Stimulated activated CD4-positive, alpha-beta T cell treated with anti-CD3 and anti-CD28 coated beads, TNF-alpha, amount 100 ng/mL, for 4 hours (primary cell): ENCODE data around the gene CHID1.

ENCODE experiments used
- DNase-seq, 3 experiments: peaks; one replicate each; pipeline ENCODE4 v3.0.0-alpha.2; 2020; ENCODE audit warnings: low read depth in 3 of 3

CHID1 gene

DNA sequence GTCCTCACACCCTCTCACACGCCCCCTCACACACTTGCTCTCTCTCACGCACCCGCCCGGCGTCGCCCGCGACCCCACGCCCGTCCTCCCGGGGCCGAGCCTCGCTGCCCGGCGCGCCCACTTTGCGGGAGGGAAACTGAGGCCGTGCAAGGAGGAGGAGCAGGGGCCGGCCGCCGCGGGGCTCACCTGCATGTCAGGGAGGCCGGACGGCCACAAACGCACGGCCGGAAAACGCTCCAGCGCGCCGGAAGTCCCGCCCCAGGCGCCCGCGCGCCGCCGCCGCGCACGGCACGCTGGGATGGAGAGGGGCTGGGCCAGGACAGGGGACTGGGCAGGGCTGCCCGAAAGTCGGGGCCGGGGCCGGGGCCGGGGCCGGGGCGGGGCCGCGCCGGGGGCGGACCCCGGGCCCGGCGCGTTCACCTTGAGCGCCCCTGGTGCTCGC, at the start of gene CHID1:
Gene CHID1 (minus strand): TSS at position 222 of the 442 bp plus-strand sequence. CDS start 5,994 bp downstream, outside the sequence.
- DNase-seq: peak; percentile 64 to 83 (median 74)

DNA sequence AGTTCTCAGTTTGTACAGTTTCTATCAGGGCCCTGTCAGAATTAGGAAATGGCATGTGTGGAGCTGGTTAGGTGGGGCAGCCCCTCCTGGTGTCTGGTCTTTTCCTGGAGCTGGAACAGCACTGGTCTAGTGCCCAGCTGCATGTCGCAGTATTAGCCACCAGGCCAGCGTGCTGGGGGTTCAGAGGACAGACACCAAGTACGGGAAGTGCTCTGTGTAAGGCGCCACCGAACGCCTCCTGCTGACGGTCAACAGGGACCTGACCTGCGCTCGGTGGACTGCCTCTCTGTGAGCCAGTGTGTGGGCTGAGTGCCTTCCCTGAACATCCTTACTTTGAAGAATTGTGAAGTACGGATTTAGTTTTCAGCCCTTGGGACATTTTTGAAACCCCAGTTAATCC, 49.0 kb upstream of the CHID1 start:
- DNase-seq: no peak

DNA sequence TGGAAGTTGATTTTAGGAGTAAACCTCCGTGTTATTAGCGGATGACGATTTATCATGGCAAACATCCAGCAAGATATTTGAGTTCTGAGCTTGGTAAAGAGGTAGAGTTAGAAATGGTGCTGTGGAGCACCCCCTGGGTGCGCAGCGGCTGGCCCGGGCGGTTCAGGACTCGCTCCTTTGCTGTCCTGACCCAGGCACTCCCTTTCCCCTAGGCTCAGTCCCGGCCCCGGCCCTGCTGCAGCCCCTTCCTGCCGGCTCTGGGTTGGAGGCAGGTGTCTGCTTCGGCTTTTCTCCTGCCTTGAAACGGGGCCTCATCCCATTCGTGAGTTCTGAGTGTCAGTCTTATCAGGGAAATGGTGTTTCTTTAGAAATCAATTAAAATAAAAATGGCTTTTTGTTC, 48.4 kb upstream of the CHID1 start:
- no peak for DNase-seq

DNA sequence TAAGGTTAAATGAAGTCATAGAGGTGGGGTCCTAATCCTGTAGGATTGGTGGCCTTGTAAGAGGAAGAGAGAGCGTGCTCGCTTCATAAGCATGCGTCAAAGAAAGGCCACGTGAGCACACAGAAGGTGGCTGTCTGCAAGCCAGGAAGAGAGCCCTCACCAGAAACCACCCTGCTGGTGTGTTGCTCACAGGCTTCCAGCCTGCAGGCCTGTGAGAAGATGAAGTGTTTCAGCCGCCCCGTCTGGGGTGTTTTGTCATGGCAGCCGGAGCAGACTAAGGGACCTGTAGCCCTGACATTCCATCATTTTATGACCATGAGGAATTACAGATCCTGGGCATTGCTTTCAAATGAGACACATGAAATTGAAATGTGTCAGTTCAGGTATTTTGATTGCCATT, 47.5 kb upstream of the CHID1 start:
- DNase-seq: no peak

DNA sequence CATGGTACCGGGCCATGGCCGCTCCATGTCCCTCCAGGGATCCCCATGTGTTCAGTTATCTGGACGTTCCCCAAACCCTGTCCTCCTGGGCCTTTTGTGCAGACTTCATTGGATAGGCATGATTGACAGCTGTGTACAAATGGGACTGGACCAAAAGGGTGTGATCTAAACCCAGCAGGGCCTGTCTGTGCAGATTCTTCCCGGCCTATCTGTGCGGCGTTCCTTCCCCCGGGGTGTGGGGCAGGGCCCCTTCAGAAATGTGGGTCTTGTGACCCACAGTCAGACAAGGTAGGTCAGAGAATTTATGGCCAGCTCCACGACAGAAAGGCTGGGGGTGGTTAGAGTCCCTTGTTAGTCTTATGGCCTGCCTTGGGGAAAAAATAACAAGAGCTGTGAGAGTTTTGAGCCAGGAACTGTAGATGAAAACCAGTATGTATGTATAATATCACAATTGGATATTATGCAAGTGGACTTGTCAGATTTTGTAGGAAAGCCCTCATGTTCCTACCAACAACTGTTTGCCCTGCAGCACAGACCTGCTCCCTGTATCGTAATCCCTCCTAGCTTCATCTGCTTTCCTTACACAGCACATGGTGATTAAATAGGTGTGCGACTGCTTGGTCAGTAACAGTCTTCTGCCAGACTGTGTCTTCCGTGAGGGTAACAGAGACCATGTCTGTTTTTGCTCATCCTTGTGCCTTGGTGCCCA, 46.8 kb upstream of the CHID1 start:
- no peak for DNase-seq

DNA sequence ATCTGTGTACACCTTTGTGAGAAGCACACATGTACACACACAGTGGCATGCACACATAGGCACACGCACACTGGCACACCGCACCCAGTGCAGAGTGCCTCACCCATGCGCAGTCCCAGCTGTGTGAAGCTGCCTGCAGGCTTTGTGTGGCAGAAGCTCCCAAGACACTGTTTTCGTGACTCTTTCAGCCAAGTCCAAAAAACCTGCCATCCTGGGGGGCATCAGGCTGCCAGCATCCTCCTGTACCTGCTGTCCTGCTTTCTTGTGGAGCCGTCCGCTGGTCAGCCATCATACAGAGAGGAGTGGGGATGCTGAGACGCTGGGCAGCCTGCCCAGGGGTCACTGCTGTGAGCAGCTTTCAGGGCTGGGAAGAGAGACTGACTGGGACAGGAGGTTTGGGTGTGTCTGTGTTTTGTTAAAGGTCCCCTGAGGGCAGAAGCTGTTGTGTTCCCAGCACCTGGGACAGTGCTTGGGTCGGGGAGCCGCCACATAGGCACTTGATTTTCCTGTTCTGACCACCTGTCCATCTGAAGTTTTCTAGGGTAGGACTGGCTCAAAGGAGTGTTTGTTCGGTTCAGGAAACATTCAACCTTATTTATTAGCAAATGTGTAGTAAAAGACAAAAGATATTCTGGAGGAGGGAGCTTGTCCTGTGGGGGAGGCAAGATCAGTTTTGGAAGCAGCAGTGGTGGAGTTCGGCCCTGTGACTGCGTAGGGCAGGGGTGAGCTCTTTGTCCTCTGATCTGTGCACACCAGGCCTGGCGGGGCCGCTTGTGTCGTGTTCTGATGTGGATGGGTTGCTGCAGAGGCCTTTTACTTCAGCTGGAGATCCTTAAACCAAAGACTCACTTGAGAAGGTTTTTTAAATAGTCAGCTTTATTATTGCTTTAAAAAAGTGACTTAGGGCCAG, 44.8 kb upstream of the CHID1 start:
- DNase-seq: no peak

DNA sequence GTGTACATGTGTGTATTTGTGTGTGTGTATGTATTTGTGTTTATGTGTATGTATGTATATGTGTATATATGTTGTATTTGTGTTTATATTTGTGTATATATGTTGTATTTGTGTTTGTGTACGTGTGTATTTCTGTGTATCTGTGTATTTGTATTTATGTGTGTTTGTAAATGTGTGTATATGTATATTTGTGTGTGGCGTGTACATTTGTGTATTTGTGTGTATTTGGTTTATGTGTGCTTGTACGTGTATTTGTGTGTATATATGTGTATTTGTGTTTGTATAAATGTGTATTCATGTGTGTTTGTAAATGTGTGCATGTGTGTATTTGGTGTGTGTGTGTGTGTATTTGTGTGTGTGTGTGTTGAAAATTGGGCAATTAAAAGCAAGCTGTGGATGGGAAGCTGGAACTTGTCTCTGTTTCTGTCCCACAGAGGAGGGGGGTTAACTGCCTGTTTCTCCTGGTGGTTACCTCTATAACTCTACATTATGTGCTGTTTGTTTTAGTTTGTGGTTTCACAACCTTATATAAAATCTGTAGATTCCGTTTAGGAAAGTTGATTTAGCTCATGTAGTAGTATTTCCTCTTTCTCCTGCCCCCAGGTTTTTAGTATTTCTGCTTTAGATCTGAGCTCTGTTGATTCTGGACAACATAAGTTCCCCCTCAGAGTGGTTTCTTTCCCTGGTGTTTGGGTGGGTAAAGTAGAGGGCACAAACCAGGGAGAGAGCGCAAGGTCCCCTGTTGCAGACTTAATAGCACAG, 44.0 kb upstream of the CHID1 start:
- DNase-seq: no peak

DNA sequence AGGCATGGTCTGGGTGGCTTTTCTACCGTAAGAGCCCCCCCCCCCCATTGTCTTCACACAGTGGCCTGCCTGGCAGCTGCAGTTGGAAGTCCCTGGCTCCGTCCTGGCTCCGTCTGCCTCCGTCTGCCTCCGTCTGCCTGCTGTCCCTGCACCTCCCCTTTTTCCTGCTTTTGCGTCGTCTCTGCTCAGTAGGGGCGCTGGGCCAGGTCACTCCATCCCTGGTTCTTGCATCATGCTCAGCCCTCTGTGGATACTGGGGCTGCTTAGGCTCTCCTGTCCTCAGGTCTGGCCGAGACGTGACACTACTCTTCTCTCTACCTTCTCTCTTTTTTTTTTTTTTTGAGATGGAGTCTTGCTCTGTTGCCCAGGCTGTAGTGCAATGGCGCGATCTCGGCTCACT, 42.9 kb upstream of the CHID1 start:
- no peak for DNase-seq

DNA sequence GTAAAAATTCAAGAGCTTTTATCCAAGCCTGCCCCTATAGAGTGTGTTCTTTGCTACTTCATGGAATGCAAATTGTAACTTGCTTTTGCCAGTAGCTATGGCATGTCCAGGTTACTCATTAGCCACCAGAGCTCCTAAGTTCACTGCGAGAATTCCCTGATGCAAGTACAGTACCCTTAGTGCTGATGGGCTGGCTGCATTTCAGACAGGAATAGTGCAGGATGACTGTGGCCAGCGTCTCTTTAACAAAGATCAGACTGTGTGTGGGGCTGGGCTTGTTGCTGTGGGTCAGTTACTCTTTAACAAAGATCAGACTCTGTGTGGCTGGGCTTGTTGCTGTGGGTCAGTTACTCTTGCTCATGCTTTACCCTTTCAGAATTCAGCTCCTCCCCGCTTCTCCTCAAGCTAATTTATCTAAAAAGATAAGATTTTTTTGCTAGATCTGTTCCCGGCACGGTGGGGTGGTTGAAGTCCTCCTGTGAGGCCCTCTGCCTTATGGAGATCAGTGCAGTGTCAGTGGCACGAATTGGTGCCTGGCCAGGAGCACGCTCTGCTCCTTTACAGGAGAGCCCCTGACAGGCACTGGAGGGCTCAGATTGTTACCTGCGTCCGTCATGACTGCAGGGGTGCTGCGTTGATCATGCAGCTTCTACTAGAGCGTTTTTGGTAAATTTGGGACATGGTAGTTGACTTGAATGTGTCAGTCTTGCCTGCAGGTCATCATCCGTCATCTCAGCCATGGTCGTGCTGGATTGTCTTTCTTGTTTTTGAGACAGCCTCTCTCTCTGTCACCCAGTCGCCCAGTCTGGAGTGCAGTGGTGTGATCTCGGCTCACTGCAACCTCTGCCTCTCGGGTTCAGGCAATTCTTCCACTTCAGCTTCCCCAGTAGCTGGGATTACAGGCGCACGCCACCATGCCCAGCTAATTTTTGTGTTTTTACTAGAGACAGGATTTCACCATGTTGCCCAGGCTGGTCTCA, 42.1 kb upstream of the CHID1 start:
- no peak for DNase-seq

DNA sequence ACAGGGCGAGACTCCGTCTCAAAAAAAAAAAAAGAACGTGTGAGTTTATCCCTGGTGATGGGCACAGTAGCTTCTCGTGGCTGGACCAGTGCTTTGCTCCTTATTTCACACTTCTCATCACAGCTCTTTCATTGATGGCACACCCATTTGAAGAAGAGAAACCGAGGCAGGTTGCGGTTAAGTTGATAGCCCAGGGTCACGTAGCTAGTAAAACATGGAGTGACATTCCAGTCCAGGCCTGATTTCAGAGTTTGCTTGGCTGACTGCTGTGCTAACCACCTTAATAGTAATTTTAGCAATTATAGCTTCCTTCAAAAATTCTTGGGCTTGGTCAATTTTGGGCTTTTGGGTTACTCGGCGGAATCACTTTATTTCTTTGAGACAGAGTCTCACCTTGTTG, 40.9 kb upstream of the CHID1 start:
- DNase-seq: no peak

DNA sequence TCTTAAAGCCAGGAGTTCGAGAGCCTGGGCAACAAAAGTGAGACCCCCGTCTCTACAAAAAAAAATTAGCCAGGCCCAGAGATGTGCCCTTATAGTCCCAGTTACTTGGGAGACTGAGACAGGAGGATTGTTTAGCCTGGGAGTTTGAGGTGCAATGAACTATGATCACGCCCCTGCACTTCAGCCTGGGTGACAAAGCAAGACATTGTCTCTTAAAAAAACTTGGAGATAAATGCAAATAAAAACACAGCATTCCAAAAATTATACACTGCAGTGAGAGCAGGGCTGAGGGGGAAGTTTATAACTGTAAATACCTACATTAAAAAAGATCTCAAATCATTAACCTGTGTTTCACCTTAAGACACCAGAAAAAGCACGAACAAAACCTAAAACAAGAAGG, 37.1 kb upstream of the CHID1 start:
- DNase-seq: no peak

DNA sequence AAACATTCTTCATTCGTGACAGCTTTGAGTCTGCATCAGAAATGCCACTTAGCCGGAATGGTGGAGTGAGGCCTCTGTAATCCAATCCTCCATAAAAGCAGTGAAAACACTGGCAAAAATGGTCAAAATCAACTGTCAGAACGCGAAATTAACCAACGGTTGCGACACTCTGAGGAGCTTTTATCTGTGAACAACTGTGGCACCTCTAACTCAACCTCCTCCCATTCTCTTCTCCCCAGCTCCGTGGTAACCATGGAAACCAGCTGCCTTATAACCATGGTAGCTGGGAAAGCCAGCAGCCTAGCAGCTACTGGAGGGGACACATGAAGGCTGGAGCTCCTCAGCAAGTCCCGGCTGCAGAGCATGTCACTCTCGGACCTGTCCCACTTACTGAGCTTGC, 35.4 kb upstream of the CHID1 start:
- DNase-seq: no peak

DNA sequence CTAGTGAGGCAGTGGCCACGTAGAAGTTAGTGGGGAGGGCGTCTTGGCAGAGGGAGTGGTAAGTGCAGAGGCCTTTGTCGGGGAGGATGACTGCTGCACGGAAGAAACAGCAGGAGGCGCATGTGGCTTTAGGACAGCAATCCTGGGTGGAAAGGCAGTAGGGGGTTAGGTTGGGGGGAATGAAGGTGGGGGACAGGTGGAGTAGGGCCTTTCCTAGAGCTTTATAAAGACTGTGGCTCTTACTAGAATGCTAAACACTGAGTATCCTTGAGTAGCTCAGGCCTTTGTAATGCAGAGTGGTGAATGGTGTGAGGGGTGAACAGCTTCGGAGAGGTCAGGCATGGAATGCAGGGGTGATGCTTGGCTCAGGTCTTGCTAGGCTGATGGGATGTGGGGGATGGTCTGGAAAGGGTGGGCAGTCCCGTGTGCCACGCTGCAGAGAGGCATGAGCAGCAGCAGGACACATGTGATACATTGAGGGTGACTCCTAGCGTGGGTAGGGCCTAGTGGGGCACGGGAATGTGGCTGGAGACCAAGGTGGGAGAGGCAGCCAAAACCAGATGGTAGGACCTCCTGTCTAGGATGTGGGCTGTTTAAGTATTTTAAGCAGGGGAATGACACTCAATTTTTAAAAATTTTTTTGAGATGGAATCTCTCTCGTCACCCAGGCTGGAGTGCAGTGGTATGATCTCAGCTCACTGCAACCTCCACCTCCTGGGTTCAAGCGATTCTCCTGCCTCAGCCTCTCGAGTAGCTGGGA, 34.3 kb upstream of the CHID1 start:
- no peak for DNase-seq

DNA sequence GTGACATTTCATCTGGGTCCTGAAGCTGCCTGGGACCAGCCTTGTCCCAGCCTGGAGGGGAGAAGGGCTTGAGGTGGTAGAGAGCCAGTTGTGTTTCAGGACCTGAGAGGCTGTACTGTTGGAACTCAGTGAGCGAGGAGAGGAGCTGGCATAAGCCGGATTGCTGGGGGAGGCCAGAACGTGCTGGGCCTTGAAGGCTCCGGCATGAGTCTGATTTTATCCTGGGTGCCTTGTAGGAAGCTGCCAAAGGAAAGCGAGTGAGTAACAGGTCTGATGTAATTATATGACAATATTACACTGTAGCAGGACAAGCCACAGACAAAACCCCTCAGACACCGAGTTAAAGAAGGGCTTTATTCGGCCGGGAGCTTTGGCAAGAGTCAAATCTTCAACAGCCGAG, 32.2 kb upstream of the CHID1 start:
- no peak for DNase-seq

DNA sequence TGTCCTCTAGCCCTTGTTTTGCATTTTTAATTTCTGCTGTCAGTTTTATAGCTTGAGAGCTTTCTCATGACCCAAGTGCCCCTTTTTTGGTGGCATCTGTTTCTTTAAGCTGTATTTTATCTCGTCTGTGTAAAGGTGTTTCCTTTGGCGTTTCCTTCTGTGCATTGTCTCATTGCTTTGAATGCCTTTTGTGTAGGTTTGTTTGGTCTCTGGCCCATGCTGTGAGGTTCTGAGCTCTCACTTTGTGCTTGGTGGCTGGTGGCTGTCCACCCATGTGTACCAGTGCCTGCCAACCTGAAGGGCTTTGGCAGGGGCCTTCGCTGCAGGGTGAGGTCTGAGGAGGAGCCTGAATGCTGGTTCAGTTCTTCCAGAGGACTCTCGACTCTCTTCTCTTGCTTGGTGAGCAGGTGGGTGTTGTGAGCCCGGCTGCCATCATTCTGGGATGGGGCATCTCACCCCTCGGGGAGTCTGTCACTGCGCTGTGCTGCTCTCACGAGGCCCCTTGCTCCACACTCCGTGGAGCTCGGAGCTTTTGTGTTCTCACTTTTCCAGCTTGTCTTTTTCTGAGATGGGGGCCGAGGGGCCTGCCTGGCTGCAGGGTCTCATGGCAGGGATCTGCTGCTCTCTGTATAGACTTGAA, 30.0 kb upstream of the CHID1 start:
- DNase-seq: no peak

DNA sequence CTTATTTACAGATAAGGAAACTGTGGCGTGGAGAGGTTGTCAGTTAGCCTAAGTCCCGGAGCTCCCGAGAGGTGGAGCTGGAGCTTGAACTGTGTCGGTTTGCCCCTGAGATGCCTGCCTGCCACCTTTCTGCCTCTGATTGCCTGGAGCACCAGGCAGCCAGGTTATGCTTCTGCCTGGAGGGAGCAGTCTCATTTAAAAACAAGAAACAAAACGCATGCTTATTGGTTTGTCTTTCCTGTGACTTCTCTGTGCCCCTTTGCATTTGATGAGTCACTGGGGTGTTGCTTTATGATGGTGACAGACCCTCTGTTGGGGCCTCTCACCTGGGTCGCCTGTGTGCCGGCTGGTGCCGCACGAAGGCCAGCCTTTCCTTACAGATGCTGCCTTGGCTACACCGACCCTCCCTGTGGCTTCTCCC, 27.2 kb upstream of the CHID1 start:
- DNase-seq: no peak

DNA sequence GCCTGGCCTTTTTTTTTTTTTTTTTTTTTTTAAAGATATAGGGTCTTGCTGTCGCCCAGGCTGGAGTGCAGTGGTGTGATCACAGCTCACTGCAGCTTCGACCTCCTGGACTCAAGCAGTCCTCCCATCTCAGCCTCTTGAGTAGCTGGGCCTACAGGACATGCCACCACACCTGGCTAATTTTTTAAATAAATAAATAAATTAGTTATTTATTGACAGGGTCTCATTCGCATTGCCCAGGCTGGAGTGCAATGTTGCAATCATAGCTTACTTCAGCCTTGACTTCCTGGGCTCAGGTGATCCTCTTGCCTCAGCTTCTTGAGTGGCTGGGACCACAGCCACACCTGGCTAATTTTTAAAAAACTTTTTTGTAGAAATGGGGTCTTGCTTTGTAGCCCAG, 25.6 kb upstream of the CHID1 start:
- DNase-seq: no peak

DNA sequence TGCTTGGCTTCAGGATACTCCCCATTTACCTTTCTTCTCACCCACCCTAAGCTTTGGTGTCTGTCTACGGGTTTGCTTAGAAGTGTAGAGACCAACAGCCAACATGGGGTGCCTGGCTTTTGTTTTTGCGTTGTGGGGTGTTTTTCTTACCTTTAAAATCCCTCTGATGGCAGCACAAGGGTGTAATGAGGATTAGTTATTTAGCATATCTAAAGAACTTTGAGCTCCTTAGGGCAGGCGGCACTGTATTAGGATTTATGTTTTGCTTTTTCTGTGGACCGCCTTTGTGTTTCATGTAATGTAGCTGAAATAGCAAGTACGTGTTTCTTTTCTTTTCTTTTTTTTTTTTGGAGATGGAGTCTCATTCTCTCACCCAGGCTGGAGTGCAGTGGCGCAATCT, 23.9 kb upstream of the CHID1 start:
- no peak for DNase-seq

DNA sequence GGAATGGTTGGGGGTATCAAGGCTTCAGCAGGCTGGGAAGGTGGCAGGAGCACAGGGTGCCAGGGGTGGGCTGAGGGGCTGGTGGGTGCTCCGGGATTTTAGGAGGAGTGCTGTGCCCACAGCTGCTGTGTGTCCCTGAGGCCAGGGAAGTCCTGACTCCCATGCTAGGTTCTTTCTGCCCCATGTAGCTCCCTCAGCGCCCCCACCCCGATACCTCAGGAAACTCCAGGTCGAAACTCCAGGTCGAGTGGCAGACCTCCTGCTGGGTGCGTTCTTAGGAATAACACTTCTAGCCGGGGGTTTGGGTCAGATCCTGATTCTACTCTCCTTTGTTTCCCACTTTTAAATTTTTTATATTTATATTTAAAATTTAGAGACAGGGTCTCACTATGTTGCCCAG, 23.3 kb upstream of the CHID1 start:
- DNase-seq: no peak
